NCI-H226 (cell line): ENCODE data around the gene UAP1L1.
"Not testable (repeated sequence)": the region's sequence is repeated elsewhere in the genome, so short reads cannot be mapped to it uniquely, and the experiment has no call there.

Experiments
- DNase-seq: peaks from one replicate; pipeline ENCODE4 v3.0.0-alpha.2; 2015

The UAP1L1 gene

GRCh38 chr9:137077010-137077747 is at the start of gene UAP1L1:
Gene UAP1L1 (plus strand): TSS chr9:137077517. CDS start chr9:137077533, 16 bp downstream.
- peak; percentile 34 for DNase-seq

- peak; percentile 25 for DNase-seq
Measured at GRCh38 chr9:137028263-137029057, 48.9 kb upstream of the UAP1L1 start.

GRCh38 chr9:137029058-137029936 is 48.0 kb upstream of the UAP1L1 start:
- DNase-seq, result no peak

- DNase-seq, result no peak
Measured at GRCh38 chr9:137030006-137030405, 47.3 kb upstream of the UAP1L1 start.

- DNase-seq, result no peak
Measured at GRCh38 chr9:137030538-137031527, 46.5 kb upstream of the UAP1L1 start.

- DNase-seq, result no peak
Measured at GRCh38 chr9:137031904-137032640, 45.2 kb upstream of the UAP1L1 start, which contains the start of gene FUT7. Gene FUT7 (minus strand): TSS chr9:137032088. CDS start chr9:137031991, 97 bp downstream.

GRCh38 chr9:137032858-137033257 is 44.5 kb upstream of the UAP1L1 start:
- no peak for DNase-seq

- not testable (repeated sequence) for DNase-seq
Measured at GRCh38 chr9:137033481-137033880, 43.8 kb upstream of the UAP1L1 start.

GRCh38 chr9:137034039-137034708 is 43.1 kb upstream of the UAP1L1 start:
- DNase-seq, result no peak

- peak; percentile 57 for DNase-seq
Measured at GRCh38 chr9:137034709-137035506, 42.4 kb upstream of the UAP1L1 start.

- DNase-seq, result no peak
Measured at GRCh38 chr9:137035507-137035834, 41.8 kb upstream of the UAP1L1 start.

GRCh38 chr9:137035937-137036336 is 41.4 kb upstream of the UAP1L1 start:
- no peak for DNase-seq

- no peak for DNase-seq
Measured at GRCh38 chr9:137037035-137037434, 40.3 kb upstream of the UAP1L1 start.

GRCh38 chr9:137037483-137037882 is 39.8 kb upstream of the UAP1L1 start:
- DNase-seq, result no peak

- DNase-seq, result no peak
Measured at GRCh38 chr9:137038916-137039315, 38.4 kb upstream of the UAP1L1 start.

- no peak for DNase-seq
Measured at GRCh38 chr9:137039611-137040366, 37.5 kb upstream of the UAP1L1 start.

GRCh38 chr9:137040568-137040967 is 36.7 kb upstream of the UAP1L1 start:
- no peak for DNase-seq

- DNase-seq, result no peak
Measured at GRCh38 chr9:137041124-137041523, 36.2 kb upstream of the UAP1L1 start.
